ENCODE measurements around the gene SYNM. TPM values are rescaled to one million over a fixed set of nuclear protein-coding genes. Genes with fewer than 3 reads are reported as not detected.

SYNM gene
- total RNA-seq, 1 experiment from 2014 or later = 3.3 TPM

DNA sequence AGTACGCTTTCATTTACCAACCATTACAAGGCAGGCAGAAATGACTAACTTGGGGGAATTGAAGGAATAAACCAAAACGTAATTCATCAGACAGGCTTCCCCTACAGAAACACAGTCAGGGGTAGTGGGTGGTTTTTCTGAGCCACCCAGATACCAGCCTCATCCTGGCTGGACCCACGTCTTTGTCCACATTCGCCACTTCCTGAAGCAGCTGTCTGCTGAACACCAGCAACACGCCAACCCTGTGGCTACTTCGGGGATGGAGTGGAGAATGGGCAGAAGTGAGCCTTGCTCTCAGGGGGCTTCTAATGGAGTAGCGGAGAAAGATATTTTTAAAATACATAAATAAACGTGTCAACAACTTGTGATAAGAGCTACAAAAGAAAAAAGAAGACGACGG, 40.1 kb downstream of the SYNM start:
- no peaks in the 10 kb centered on the region for H3K79me2 ChIP-seq (ENCODE audit: insufficient read depth, low read length)
- ATAC-seq (no peak), DNase-seq (ENCODE audit: low read depth, low spot score) (no peak)
- intact Hi-C loops (cut with micrococcal nuclease) = no loop called here
- no peak overlapping the region for H3K4me2 ChIP-seq (ENCODE audit: low read length)
- TF ChIP-seq ZBTB33 (IDR thresholded peaks at IDR 0.05; ENCODE audit: extremely low read depth, insufficient replicate concordance, low read length) (no peak), POLR2AphosphoS5 (IDR thresholded peaks at IDR 0.05; ENCODE audit: low read depth, low read length) (no peak), REST (IDR thresholded peaks at IDR 0.05; ENCODE audit: low read depth) (no peak), ZFX (IDR thresholded peaks at IDR 0.05) (no peak), SIN3A (IDR thresholded peaks at IDR 0.05; ENCODE audit: low read depth) (no peak), JUND (IDR thresholded peaks at IDR 0.05) (no peak), ELF1 (IDR thresholded peaks at IDR 0.05; ENCODE audit: borderline replicate concordance, low read depth) (no peak), EGR1 (IDR thresholded peaks at IDR 0.05; ENCODE audit: low read depth) (no peak), CEBPB (IDR thresholded peaks at IDR 0.05; ENCODE audit: low read depth) (no peak), EZH2 (IDR thresholded peaks at IDR 0.05) (no peak), MAX (IDR thresholded peaks at IDR 0.05) (no peak), YY1 (IDR thresholded peaks at IDR 0.05; ENCODE audit: extremely low read depth, insufficient replicate concordance, low read depth, low read length) (no peak), RAD21 (IDR thresholded peaks at IDR 0.05; ENCODE audit: low read depth) (no peak), EZH2phosphoT487 (IDR thresholded peaks at IDR 0.05; ENCODE audit: borderline replicate concordance) (no peak), ZNF274 (IDR thresholded peaks at IDR 0.05; ENCODE audit: low read depth, low read length) (no peak), POLR2A (IDR thresholded peaks at IDR 0.05; ENCODE audit: borderline replicate concordance, extremely low read depth, insufficient read depth, insufficient read length) (no peak)
- TF ChIP-seq, protein P1, sequence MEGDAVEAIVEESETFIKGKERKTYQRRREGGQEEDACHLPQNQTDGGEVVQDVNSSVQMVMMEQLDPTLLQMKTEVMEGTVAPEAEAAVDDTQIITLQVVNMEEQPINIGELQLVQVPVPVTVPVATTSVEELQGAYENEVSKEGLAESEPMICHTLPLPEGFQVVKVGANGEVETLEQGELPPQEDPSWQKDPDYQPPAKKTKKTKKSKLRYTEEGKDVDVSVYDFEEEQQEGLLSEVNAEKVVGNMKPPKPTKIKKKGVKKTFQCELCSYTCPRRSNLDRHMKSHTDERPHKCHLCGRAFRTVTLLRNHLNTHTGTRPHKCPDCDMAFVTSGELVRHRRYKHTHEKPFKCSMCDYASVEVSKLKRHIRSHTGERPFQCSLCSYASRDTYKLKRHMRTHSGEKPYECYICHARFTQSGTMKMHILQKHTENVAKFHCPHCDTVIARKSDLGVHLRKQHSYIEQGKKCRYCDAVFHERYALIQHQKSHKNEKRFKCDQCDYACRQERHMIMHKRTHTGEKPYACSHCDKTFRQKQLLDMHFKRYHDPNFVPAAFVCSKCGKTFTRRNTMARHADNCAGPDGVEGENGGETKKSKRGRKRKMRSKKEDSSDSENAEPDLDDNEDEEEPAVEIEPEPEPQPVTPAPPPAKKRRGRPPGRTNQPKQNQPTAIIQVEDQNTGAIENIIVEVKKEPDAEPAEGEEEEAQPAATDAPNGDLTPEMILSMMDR (IDR thresholded peaks at IDR 0.05 in 2 of 3, conservative IDR thresholded peaks at IDR 0.05 in 1 of 3; ENCODE audit: borderline replicate concordance in 1 of 3, insufficient read depth in 1 of 3, low read depth in 2 of 3, low read length in 2 of 3) = no peak
- no TSS peak for BruUV-seq (replicated peaks)
- no peaks in the 10 kb centered on the region for H4K20me1 ChIP-seq (ENCODE audit: insufficient read depth)
- H3K27me3 ChIP-seq (ENCODE audit: insufficient read depth, low read length) = no peaks in the 10 kb centered on the region
- ChIA-PET POLR2A (no interaction called here), RAD21 (ENCODE audit: low non-redundant PET in 1 of 2, low total read pairs in 2 of 2, uncharacterized antibody in 2 of 2, unreplicated experiment in 2 of 2) (no interaction called here), CTCF (no interaction called here)
- H3K27ac ChIP-seq (ENCODE audit: low read depth, low read length) = no peak overlapping the region
- H3K9me3 ChIP-seq (ENCODE audit: control insufficient read depth in 1 of 2, insufficient read depth in 1 of 2, low read depth in 1 of 2, low read length in 2 of 2) = no peaks in the 10 kb centered on the region
- no peaks in the 10 kb centered on the region for H3K9me2 ChIP-seq (ENCODE audit: insufficient read depth)
- H3K4me1 ChIP-seq (ENCODE audit: control insufficient read depth in 1 of 2, insufficient read depth in 2 of 2, low read length in 2 of 2) = no peaks in the 10 kb centered on the region
- H3K9ac ChIP-seq (ENCODE audit: low read length) = no peak overlapping the region
- no peaks in the 10 kb centered on the region for H3K36me3 ChIP-seq (ENCODE audit: control insufficient read depth in 1 of 2, insufficient read depth in 2 of 2, low read length in 2 of 2)
- no peak overlapping the region for H2AFZ ChIP-seq (ENCODE audit: low read depth, low read length, poor library complexity, severe bottlenecking)
- H3K4me3 ChIP-seq (replicated peaks in 1 of 2; ENCODE audit: low read depth in 1 of 2, low read length in 2 of 2) = no peak overlapping the region

Data from HCT116 (cell line).